Stimulated activated CD4-positive, alpha-beta T cell treated with anti-CD3 and anti-CD28 coated beads, Interleukin-15, amount 100 ng/mL, for 24 hours (primary cell): Measurements from ENCODE around the gene LMO3.
"Not testable (repeated sequence)": the region's sequence is repeated elsewhere in the genome, so short reads cannot be mapped to it uniquely, and the experiment has no call there.

Source experiments
- DNase-seq: peaks from one replicate; pipeline ENCODE4 v3.0.0-alpha.2; 2020

LMO3 gene

DNA sequence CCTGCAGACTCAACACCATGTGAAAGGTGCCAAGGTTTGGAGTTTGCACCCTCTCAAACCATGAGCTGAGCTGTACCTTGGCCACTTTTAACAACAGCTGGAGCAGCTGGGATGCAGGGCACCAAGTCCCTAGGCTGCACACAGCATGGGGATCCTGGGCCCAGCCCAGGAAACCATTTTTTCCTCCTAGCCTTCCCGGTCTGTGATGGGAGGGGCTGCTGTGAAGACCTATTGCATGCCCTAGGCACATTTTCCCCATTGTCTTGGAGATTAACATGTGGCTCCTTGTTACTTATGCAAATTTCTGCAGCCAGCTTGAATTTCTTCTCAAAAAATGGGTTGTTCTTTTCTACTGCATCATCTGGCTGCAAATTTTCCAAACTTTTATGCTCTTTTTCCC lies 68.3 kb downstream of the LMO3 start:
- not testable (repeated sequence) for DNase-seq

- DNase-seq = no peak
Observed at GRCh38 chr12:16531621-16532020, 74.3 kb downstream of the LMO3 start.

DNA sequence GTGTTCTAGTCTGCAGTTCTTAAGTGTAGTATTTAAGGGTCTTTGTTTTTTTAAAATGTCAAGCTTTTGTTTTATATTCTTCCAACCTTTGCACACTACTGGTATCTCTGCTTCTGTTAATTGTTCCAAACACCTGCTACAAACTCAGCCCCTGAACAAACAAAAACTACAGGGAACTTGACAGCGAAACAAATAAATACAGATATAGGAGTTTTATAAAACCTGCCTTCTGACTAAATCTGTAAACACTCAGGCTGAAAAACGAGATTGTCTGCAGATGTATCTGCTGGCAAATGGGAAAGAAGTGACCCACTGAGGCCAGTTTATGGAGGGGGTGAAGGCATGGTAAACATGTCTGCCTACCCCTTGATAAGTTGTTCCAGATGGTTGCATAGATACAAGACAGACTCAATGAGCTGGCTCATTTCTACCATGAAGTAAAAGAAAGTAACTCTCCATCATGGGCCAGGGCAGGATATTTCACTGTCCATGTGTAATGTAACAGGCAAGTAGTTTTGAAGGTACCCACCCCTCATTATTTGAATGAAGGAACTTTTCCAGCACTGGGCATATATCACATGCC lies 75.6 kb downstream of the LMO3 start:
- no peak for DNase-seq

GRCh38 chr12:16526693-16527092 lies 79.3 kb downstream of the LMO3 start:
- DNase-seq = no peak

- no peak for DNase-seq
Observed at GRCh38 chr12:16524378-16524777, 81.6 kb downstream of the LMO3 start.

DNA sequence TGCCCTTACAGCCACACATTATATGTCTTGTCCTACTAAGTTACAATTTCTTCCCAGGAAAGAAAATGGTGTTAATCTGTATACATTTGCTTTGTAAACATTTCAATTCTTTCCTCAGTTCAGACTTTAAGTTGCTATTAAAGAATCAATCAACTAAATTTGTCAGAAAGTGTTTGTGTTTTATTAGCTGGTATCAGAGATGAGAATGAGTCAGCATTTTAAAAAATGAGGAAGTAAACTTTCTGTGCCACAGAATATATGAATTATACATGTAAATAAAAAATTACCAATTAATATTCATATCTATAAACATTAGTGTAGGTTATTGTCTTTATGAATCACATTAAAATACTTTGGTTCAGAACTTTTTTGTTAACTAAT lies 82.0 kb downstream of the LMO3 start:
- no peak for DNase-seq

DNA sequence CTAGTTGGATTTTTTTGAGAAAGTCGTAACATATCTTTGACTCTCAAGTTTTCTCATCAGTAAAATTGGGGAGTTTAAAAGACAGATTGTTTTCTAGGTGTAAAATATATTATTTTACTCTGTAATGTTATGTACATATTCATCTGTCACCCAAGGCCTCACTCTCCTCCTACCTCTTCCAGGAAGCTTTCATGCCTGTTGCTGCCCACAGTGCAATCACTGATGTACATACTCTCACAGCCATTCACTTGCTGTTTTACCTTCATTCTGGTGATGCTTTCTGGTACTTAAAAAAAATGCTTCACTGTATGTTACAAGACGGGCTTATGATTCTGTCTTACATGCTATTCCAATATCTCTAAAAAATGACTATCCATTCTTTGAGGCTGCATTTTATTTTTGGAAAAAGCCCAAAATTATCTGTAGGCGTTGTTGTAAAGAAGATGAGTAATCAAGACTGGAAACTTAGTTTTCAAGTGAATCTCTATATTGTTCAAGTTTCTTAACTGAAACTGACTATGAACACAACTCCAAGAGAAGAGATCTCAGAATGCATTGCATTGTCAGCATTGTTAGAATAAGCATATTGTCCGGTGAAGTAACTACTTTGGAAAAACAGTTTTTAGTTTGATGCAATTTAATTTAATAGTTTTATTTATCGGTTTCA lies 82.5 kb downstream of the LMO3 start:
- no peak for DNase-seq

DNA sequence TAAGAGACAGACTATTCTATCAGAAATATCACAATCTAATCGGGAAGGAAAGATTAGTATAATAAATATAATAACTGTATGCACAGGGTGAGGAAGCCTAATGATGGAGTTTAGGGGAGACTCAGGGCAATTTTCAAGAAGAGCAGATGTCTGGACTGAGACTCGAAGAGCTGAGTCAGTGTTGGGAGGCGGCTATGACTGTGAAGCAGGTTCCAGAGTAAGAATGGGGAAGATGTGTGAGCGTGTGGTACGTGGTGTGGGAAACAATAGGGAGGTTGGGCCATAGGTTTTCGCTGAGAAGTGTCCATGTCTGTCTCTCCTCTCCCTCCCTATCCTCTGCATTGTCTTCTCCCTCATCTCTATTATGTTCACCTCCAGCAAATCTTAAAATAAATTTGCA lies 85.6 kb downstream of the LMO3 start:
- DNase-seq = no peak

- DNase-seq = no peak
Observed at GRCh38 chr12:16515666-16516065, 90.3 kb downstream of the LMO3 start.

DNA sequence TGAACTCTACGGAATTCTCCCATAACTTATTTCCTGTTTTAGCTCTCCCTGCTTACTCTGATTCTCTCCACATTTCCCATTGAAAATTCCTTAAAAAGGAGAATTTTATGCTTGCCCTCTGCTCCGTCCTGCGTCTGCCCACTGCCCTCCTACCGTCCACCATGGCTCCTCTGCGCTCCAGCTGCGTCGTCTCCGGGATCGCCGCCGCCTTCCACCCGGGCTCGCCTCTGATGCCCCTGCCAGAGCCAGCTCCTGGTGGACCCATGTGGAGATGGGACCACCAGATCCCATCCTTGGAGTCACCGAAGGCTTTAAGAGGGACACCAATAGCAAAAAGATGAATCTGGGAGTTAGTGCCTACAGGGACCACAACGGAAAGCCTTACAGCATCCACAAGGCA lies 92.7 kb downstream of the LMO3 start:
- DNase-seq = no peak

- DNase-seq = no peak
Observed at GRCh38 chr12:16509411-16509810, 96.6 kb downstream of the LMO3 start.

DNA sequence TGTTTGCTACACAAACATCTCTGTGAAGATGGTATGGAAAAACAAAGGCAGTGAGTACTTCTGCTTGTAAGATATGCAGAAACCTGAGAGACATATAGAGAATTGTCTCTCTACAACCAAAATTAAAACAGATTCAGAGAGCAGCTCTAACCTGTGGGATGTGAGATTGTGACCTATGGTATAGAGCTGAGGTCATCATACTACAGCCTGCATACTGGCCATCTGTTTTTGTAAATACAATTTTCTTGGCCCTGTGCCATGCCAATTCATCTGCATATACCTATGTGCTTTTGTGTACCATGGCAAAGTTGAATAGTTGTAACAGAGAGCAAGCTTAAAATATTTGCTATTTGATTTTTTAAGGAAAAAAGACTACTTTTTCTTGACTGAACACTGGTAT lies 99.6 kb downstream of the LMO3 start:
- no peak for DNase-seq

DNA sequence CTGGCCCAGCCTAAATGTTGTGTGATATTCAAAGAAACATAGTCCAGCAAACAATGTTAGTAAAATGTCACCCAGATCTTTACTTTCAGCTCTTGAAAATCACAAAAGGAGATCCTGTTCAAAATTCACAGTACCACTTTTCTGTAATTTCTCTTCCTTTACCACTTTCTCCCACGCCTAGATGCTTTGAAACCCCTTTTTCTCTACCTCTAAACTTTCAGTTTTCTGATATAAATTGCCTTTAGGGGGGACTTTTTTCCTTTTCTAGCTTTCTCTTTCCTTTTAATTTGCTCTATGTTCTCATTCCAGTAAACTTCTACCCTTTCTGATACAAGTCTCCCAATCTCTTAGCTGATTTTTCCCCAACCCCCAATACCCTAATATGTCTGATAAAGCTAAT lies 101.8 kb downstream of the LMO3 start:
- DNase-seq = no peak

- DNase-seq = no peak
Observed at GRCh38 chr12:16499611-16500010, 106.4 kb downstream of the LMO3 start.
